Naive thymus-derived CD4-positive, alpha-beta T cell (primary cell): ENCODE results near the gene EREG. TPM values are rescaled to one million over a fixed set of nuclear protein-coding genes. Genes with fewer than 3 reads are reported as not detected.

Source experiments
- ATAC-seq: fragments of 150-1000 bp; cut with Tn5 transposase; 2 replicates; pipeline ENCODE4 v1.10.0; 2021; ENCODE audit warnings: mild to moderate bottlenecking, moderate library complexity
- CTCF ChIA-PET: fragments of 350-600 bp; sonication (Branson Sonifier 250); formaldehyde crosslinking; loops from one replicate; lab custom pipeline; 2021; ENCODE audit warnings: antibody characterized with exemption; lab: Charles Lee
- POLR2A ChIA-PET: fragments of 350-600 bp; sonication (Branson Sonifier 250); formaldehyde crosslinking; loops from one replicate; lab custom pipeline; 2021; ENCODE audit warnings: antibody characterized with exemption, inconsistent platforms; lab: Charles Lee
- DNase-seq, 9 donors: peaks; one replicate each; pipeline versions ENCODE4 v3.0.0 to v3.0.0-alpha.2; 2020 to 2022; ENCODE audit warnings: mixed read lengths in 1 of 9
- H3K27ac ChIP-seq: one replicate; pipeline ENCODE4 v1.7.0; 2013; ENCODE audit warnings: mild to moderate bottlenecking, low read depth, low read length, moderate library complexity
- H3K27me3 ChIP-seq, 2 donors: one replicate each; pipeline ENCODE4 v1.7.0; 2013; ENCODE audit warnings: low read length in 2 of 2, mild to moderate bottlenecking in 2 of 2, moderate library complexity in 2 of 2; ENCODE audit not compliant: control insufficient read depth in 2 of 2, insufficient read depth in 2 of 2
- H3K36me3 ChIP-seq, 3 experiments: 1 replicate in 2 of 3; 2 replicates in 1 of 3; pipeline ENCODE4 v1.7.0; 2013; ENCODE audit warnings: low read length in 3 of 3, mild to moderate bottlenecking in 3 of 3, moderate library complexity in 1 of 3; ENCODE audit not compliant: insufficient read depth in 3 of 3, control insufficient read depth in 2 of 3
- H3K4me1 ChIP-seq, 2 donors: one replicate each; pipeline ENCODE4 v1.7.0; 2013; ENCODE audit warnings: low read length in 2 of 2, mild to moderate bottlenecking in 2 of 2, moderate library complexity in 1 of 2; ENCODE audit not compliant: control insufficient read depth in 2 of 2, insufficient read depth in 2 of 2
- H3K4me3 ChIP-seq: 2 replicates; pipeline ENCODE4 v1.7.0; 2013; ENCODE audit warnings: mild to moderate bottlenecking, low read length
- H3K9me3 ChIP-seq, 3 experiments: 1 replicate in 2 of 3; 2 replicates in 1 of 3; pipeline ENCODE4 v1.7.0; 2013; ENCODE audit warnings: low read length in 3 of 3; ENCODE audit not compliant: control insufficient read depth in 2 of 3
- H3K27ac Mint-ChIP-seq, 9 donors: one replicate each; pipeline ENCODE4 v1.8.0; 2020 to 2022; ENCODE audit warnings: mixed read lengths in 9 of 9, mild to moderate bottlenecking in 8 of 9, moderate library complexity in 5 of 9, inconsistent platforms in 2 of 9
- H3K27me3 Mint-ChIP-seq, 5 donors: one replicate each; pipeline ENCODE4 v1.8.0; 2021 to 2022; ENCODE audit warnings: mixed read lengths in 5 of 5, mild to moderate bottlenecking in 1 of 5
- H3K36me3 Mint-ChIP-seq, 5 donors: one replicate each; pipeline ENCODE4 v1.8.0; 2020 to 2022; ENCODE audit warnings: mixed read lengths in 5 of 5, mild to moderate bottlenecking in 3 of 5, inconsistent platforms in 1 of 5
- H3K4me1 Mint-ChIP-seq, 7 donors: one replicate each; pipeline ENCODE4 v1.8.0; 2020 to 2022; ENCODE audit warnings: mixed read lengths in 7 of 7, mild to moderate bottlenecking in 3 of 7, inconsistent platforms in 1 of 7
- H3K4me3 Mint-ChIP-seq, 10 donors: one replicate each; pipeline ENCODE4 v1.8.0; 2020 to 2022; ENCODE audit warnings: mild to moderate bottlenecking in 10 of 10, mixed read lengths in 10 of 10, moderate library complexity in 6 of 10, inconsistent platforms in 2 of 10
- H3K9me3 Mint-ChIP-seq, 11 donors: one replicate each; pipeline ENCODE4 v1.8.0; 2020 to 2022; ENCODE audit warnings: mixed read lengths in 11 of 11, mild to moderate bottlenecking in 4 of 11, inconsistent platforms in 1 of 11, moderate library complexity in 1 of 11
- intact Hi-C, 2 donors: fragments of 100-400 bp; cut with micrococcal nuclease; formaldehyde crosslinking; loops; one replicate each; pipeline ENCODE4 v1.15.1; 2023
- polyA plus RNA-seq, 2 donors: library from polyadenylated mRNA; unstranded; fragments of 300-500 nt; fragmentation: Illumina TruSeq; gene quantifications; one replicate each; pipeline ENCODE4 v1.2.3, GENCODE V29; 2021
- total RNA-seq, 6 experiments: library from RNA in 5 of 6; stranded (reverse) in 5 of 6; gene quantifications; 1 replicate in 5 of 6; 2 replicates in 1 of 6; pipeline ENCODE4 v1.2.3 and lab custom pipeline; 2021 to 2026

EREG gene
- total and polyA plus RNA-seq, 7 experiments from 2014 or later, result 10.3 to 37.7 TPM; not detected in 5

- H3K27me3 ChIP-seq, result no peaks in the 10 kb centered on the region
- ATAC-seq (no peak), DNase-seq (no peak)
- H3K9me3 ChIP-seq, result no peaks in the 10 kb centered on the region
- no peak overlapping the region for H3K27ac ChIP-seq
- Mint-ChIP-seq H3K27me3 (peaks cover 8 to 16% (median 10%) of the 10 kb centered on the region in 5 donors), H3K36me3 (no peaks in the 10 kb centered on the region), H3K4me1 (no peaks in the 10 kb centered on the region), H3K9me3 (no peaks in the 10 kb centered on the region), H3K4me3 (no peak overlapping the region), H3K27ac (no peak overlapping the region)
- CTCF ChIA-PET, result interaction anchor here (0.7 kb wide), 1 partner anchor 1097 kb away, joined by 6 read pairs; no protein-coding TSS in a partner anchor
- no peak overlapping the region for H3K4me3 ChIP-seq
- POLR2A ChIA-PET, result no interaction called here
- H3K36me3 ChIP-seq, result no peaks in the 10 kb centered on the region
- intact Hi-C loops, result no loop called here
- no peaks in the 10 kb centered on the region for H3K4me1 ChIP-seq
These were observed 25.7 kb downstream of the EREG start for GRCh38 chr4:74390677-74391076.

GRCh38 chr4:74391346-74391745 lies 26.4 kb downstream of the EREG start:
- Histone ChIP-seq H3K4me3 (no peak overlapping the region), H3K36me3 (no peaks in the 10 kb centered on the region), H3K9me3 (no peaks in the 10 kb centered on the region), H3K4me1 (no peaks in the 10 kb centered on the region), H3K27ac (no peak overlapping the region), H3K27me3 (no peaks in the 10 kb centered on the region)
- no peak for ATAC-seq
- CTCF ChIA-PET, result no interaction called here
- POLR2A ChIA-PET, result no interaction called here
- no peaks in the 10 kb centered on the region for H3K36me3 Mint-ChIP-seq
- intact Hi-C loops, result no loop called here
- H3K27me3 Mint-ChIP-seq, result peaks cover 8 to 16% (median 10%) of the 10 kb centered on the region in 5 donors
- H3K4me1 Mint-ChIP-seq, result no peaks in the 10 kb centered on the region
- H3K9me3 Mint-ChIP-seq, result no peaks in the 10 kb centered on the region
- H3K4me3 Mint-ChIP-seq, result no peak overlapping the region
- no peak for DNase-seq
- no peak overlapping the region for H3K27ac Mint-ChIP-seq

- Mint-ChIP-seq H3K4me1 (peaks cover 0 to 1% (median 0%) of the 10 kb centered on the region in 7 donors), H3K9me3 (no peaks in the 10 kb centered on the region), H3K4me3 (no peak overlapping the region), H3K27ac (no peak overlapping the region), H3K36me3 (no peaks in the 10 kb centered on the region), H3K27me3 (peaks cover 8 to 15% (median 9%) of the 10 kb centered on the region in 5 donors)
- intact Hi-C loops, result no loop called here
- Histone ChIP-seq H3K27ac (no peak overlapping the region), H3K27me3 (no peaks in the 10 kb centered on the region), H3K4me1 (no peaks in the 10 kb centered on the region), H3K36me3 (no peaks in the 10 kb centered on the region), H3K4me3 (no peak overlapping the region), H3K9me3 (no peaks in the 10 kb centered on the region)
- DNase-seq (no peak), ATAC-seq (no peak)
- CTCF ChIA-PET, result no interaction called here
- POLR2A ChIA-PET, result no interaction called here
These were observed 27.0 kb downstream of the EREG start for GRCh38 chr4:74391890-74392475.

GRCh38 chr4:74394476-74395136 lies 29.7 kb downstream of the EREG start:
- Mint-ChIP-seq H3K4me3 (no peak overlapping the region), H3K27ac (no peak overlapping the region), H3K36me3 (no peaks in the 10 kb centered on the region), H3K27me3 (peaks cover 0 to 7% (median 5%) of the 10 kb centered on the region in 5 donors), H3K9me3 (no peaks in the 10 kb centered on the region), H3K4me1 (peaks cover 0 to 19% (median 11%) of the 10 kb centered on the region in 7 donors)
- Histone ChIP-seq H3K4me3 (no peak overlapping the region), H3K27ac (no peak overlapping the region), H3K36me3 (no peaks in the 10 kb centered on the region), H3K9me3 (no peaks in the 10 kb centered on the region), H3K4me1 (no peaks in the 10 kb centered on the region), H3K27me3 (no peaks in the 10 kb centered on the region)
- CTCF ChIA-PET, result interaction anchor here (0.6 kb wide), 1 partner anchor 228 kb away, joined by 3 read pairs; no protein-coding TSS in a partner anchor
- POLR2A ChIA-PET, result no interaction called here
- no peak for ATAC-seq
- DNase-seq, result no peak
- intact Hi-C loops, result loop anchor here in 1 of 2 donors (5.0 kb wide), 2 partner anchors 228 to 1137 kb away; partner anchors contain the start of gene ANKRD17

GRCh38 chr4:74395633-74396032 lies 30.7 kb downstream of the EREG start:
- ATAC-seq (no peak), DNase-seq (no peak)
- Mint-ChIP-seq H3K4me1 (peaks cover 0 to 19% (median 11%) of the 10 kb centered on the region in 7 donors), H3K4me3 (no peak overlapping the region), H3K27me3 (no peaks in the 10 kb centered on the region), H3K36me3 (no peaks in the 10 kb centered on the region), H3K9me3 (no peaks in the 10 kb centered on the region), H3K27ac (no peak overlapping the region)
- ChIA-PET CTCF (interaction anchor here (0.6 kb wide), 1 partner anchor 18 kb away, joined by 5 read pairs; no protein-coding TSS in a partner anchor), POLR2A (no interaction called here)
- no peaks in the 10 kb centered on the region for H3K27me3 ChIP-seq
- no peaks in the 10 kb centered on the region for H3K4me1 ChIP-seq
- no peak overlapping the region for H3K27ac ChIP-seq
- intact Hi-C loops, result loop anchor here in 1 of 2 donors (5.0 kb wide), 2 partner anchors 227 to 1138 kb away; partner anchors contain the start of gene ANKRD17
- no peak overlapping the region for H3K4me3 ChIP-seq
- no peaks in the 10 kb centered on the region for H3K9me3 ChIP-seq
- H3K36me3 ChIP-seq, result no peaks in the 10 kb centered on the region

- Histone ChIP-seq H3K9me3 (no peaks in the 10 kb centered on the region), H3K4me3 (peak overlapping the region; percentile 76), H3K27ac (peak overlapping the region; percentile 83), H3K4me1 (no peaks in the 10 kb centered on the region), H3K36me3 (no peaks in the 10 kb centered on the region), H3K27me3 (no peaks in the 10 kb centered on the region)
- intact Hi-C loops, result loop anchor here (1.0 to 5.0 kb wide), 6 partner anchors 21 to 1141 kb away; partner anchors contain the start of genes AREG (in 2 of the 2), ANKRD17 (in 1 of the 2), MTHFD2L (in 1 of the 2) and RCHY1 (in 1 of the 2)
- ChIA-PET CTCF (interaction anchor here (0.7 to 1.1 kb wide), 4 partner anchors 21 to 240 kb away, joined by 3 read pairs; partner anchors contain the start of gene AREG), POLR2A (interaction anchor here (0.6 to 2.0 kb wide), 10 partner anchors 12 to 1150 kb away, joined by 3 to 14 read pairs (median 3); partner anchors contain the start of genes AREG, RCHY1 and THAP6)
- peaks cover 0 to 19% (median 11%) of the 10 kb centered on the region in 7 donors for H3K4me1 Mint-ChIP-seq
- H3K27me3 Mint-ChIP-seq, result peaks cover 0 to 5% (median 0%) of the 10 kb centered on the region in 5 donors
- peak overlapping the region; percentile 89 to 99 (median 96) for H3K4me3 Mint-ChIP-seq
- H3K36me3 Mint-ChIP-seq, result no peaks in the 10 kb centered on the region
- DNase-seq, result peak in 4 of 9 donors; percentile 10 to 58 (median 38)
- no peaks in the 10 kb centered on the region for H3K9me3 Mint-ChIP-seq
- peak overlapping the region; percentile 92 to 99 (median 97) for H3K27ac Mint-ChIP-seq
- peak; percentile 78 for ATAC-seq
These were observed 32.9 kb downstream of the EREG start for GRCh38 chr4:74397748-74398426.
